K562 (cell line): Measurements from ENCODE around the gene IKBKG. TPM values are rescaled to one million over a fixed set of nuclear protein-coding genes. Genes with fewer than 3 reads are reported as not detected.

Experiments
- CXXC5 ChIP-seq: fragments of 250-450 bp; sonication (Bioruptor Pico); IDR thresholded peaks from 2 replicates; pipeline ENCODE4 v1.8.0; 2022; ENCODE audit warnings: inconsistent platforms, mild to moderate bottlenecking, moderate library complexity
- ESRRB ChIP-seq: fragments of 250-450 bp; sonication (Bioruptor Pico); IDR thresholded peaks from 2 replicates; pipeline ENCODE4 v1.5.0; 2020; ENCODE audit warnings: mild to moderate bottlenecking, moderate library complexity, borderline replicate concordance
- JUND ChIP-seq, 2 experiments: IDR thresholded peaks; 2 replicates in 1 of 2; 3 replicates in 1 of 2; pipeline ENCODE4 v1.6.1; 2011; ENCODE audit warnings: borderline replicate concordance in 2 of 2, low read depth in 2 of 2, low read length in 2 of 2, improper control_type of control experiment in 1 of 2, missing biosample characterization in 1 of 2, missing genetic modification characterization in 1 of 2, missing genetic modification reagents in 1 of 2
- KDM5B ChIP-seq: fragments of 200-600 bp; sonication (generic); IDR thresholded peaks from 2 replicates; pipeline ENCODE4 v1.6.1; 2012; ENCODE audit warnings: low read depth, mild to moderate bottlenecking, moderate library complexity, low read length, control low read depth, inconsistent platforms; ENCODE audit not compliant: insufficient replicate concordance
- NFIC ChIP-seq: fragments of 450-650 bp; IDR thresholded peaks from 2 replicates; pipeline ENCODE4 v1.6.1; 2017; ENCODE audit warnings: mild to moderate bottlenecking, inconsistent platforms
- NR2C2 ChIP-seq, 2 experiments: fragments of 200-800 bp in 1 of 2; sonication (Bioruptor generic) in 1 of 2; sonication (generic) in 1 of 2; formaldehyde crosslinking in 1 of 2; IDR thresholded peaks; 2 replicates each; pipeline versions ENCODE4 v1.6.1 to v1.8.0; 2016 to 2022; ENCODE audit warnings: mild to moderate bottlenecking in 1 of 2, missing compliant biosample characterization in 1 of 2, missing genetic modification characterization in 1 of 2, missing genetic modification reagents in 1 of 2
- PRPF4 ChIP-seq: fragments of 200-400 bp; formaldehyde crosslinking; IDR thresholded peaks from one replicate; pipeline ENCODE4 v1.6.1; 2017; ENCODE audit warnings: low read length, low read depth, mild to moderate bottlenecking; ENCODE audit not compliant: insufficient read depth, poor library complexity, severe bottlenecking
- SNIP1 ChIP-seq: fragments of 450-650 bp; IDR thresholded peaks from 2 replicates; pipeline ENCODE4 v1.7.1; 2017; ENCODE audit warnings: low read depth, mild to moderate bottlenecking
- THRAP3 ChIP-seq: fragments of 450-650 bp; IDR thresholded peaks from 2 replicates; pipeline ENCODE4 v1.6.1; 2016; ENCODE audit warnings: mild to moderate bottlenecking, inconsistent platforms, borderline replicate concordance
- ZNF12 ChIP-seq: sonication (generic); formaldehyde crosslinking; IDR thresholded peaks from 2 replicates; pipeline ENCODE4 v1.4.0; 2020; ENCODE audit warnings: mild to moderate bottlenecking, missing genetic modification reagents
- polyA plus RNA-seq, 8 experiments: library from polyadenylated mRNA; depleted of rRNA in 4 of 8; stranded (reverse) in 5 of 8; unstranded in 3 of 8; fragments of >200 nt; fragmentation: Nextera tagmentation in 2 of 8; fragmentation: Illumina TruSeq in 1 of 8; extraction: Ambion mirVana in 2 of 8; extraction: Trizol in 1 of 8; gene quantifications; 2 replicates each; pipeline versions ENCODE4 v1.2.1 to v1.2.3, GENCODE V29; 2011 to 2014; ENCODE audit warnings: inconsistent platforms in 1 of 8, missing spikeins in 1 of 8
- total RNA-seq, 7 experiments: library from RNA; depleted of rRNA in 6 of 7; stranded (reverse); fragments of >200 nt in 6 of 7; fragmentation: Illumina TruSeq in 2 of 7; extraction: Trizol in 2 of 7; gene quantifications; 2 replicates each; pipeline versions ENCODE4 v1.2.1 to v1.2.3, GENCODE V29; 2011 to 2021; ENCODE audit warnings: low replicate concordance in 1 of 7
- TF ChIP-seq, protein P1 (sequence below): fragments of 450-650 bp; IDR thresholded peaks from 2 replicates; pipeline ENCODE4 v1.6.1; 2014; ENCODE audit warnings: low read depth, mild to moderate bottlenecking, moderate library complexity, borderline replicate concordance
- TF ChIP-seq, protein P2 (sequence below): sonication (generic); formaldehyde crosslinking; IDR thresholded peaks from 2 replicates; pipeline ENCODE4 v1.9.0; 2022; ENCODE audit warnings: mild to moderate bottlenecking, missing genetic modification reagents
- TF ChIP-seq, protein P3 (sequence below): fragments of 450-650 bp; IDR thresholded peaks from 2 replicates; pipeline ENCODE4 v1.7.1; 2018; ENCODE audit warnings: mild to moderate bottlenecking, low read depth; ENCODE audit not compliant: partially characterized antibody
- TF ChIP-seq, protein P4 (sequence below): fragments of 450-650 bp; IDR thresholded peaks from 2 replicates; pipeline ENCODE4 v1.6.1; 2016

Gene IKBKG
- total and polyA plus RNA-seq, 9 of the 15 experiments (the other 6 are each of a cell fraction or from before 2014, with no cell fraction given), result 0.68 to 60.0 (median 21.9) TPM

DNA sequence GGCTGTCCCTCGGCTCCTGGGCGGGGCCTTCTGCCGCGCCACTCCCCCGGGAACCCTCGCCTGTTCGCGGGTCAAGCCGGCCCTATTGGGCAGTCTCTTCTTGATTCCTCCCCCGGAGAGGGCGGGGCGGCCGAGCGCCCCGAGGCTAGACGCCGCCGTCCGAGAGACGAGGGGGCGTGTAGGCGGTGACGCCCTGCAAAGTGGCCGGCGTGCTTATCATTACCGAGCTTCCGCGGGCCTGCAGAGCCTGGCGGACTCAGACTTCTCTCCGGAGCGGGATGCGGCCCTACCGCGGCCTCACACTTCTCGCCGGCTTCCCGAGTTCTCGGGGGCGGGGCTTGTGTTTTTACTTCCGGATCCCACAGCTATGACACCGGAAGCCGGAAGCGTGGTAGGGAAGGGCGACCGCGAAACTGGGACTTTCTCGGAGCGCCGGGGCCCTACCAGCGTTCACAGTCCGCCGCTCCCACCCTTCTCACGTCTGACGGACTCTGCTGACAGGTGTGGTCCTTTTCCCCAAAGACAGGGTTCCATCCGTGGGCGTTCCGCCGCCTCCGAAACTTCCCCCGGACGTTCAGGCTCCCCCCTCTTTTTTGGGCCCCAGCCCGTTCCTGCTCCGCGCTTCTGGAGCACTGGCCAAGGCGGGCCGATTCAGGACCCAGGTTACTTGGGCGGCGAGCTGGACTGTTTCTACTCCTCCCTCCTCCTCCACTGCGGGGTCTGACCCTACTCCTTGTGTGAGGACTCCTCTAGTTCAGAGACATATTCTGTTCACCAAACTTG, at the start of gene IKBKG (continued):
- TF ChIP-seq CXXC5 (CRISPR knock-in tag) (peak; percentile 92), NR2C2 (CRISPR knock-in tag; IDR thresholded peaks at IDR 0.05) (peak; percentile 94), NR2C2 (tag; IDR thresholded peaks at IDR 0.05) (peak; percentile 100), ZNF12 (CRISPR knock-in tag) (no peak), SNIP1 (peak; percentile 93), NFIC (peak; percentile 26; the same call in 1 of the 2 replicates), KDM5B (peak; percentile 35), PRPF4 (no peak), JUND (IDR thresholded peaks at IDR 0.05; ENCODE audit: borderline replicate concordance, low read depth, low read length) (0 out of 2 replicates have a peak, but pooled peaks have one; percentile 27), JUND (tag; IDR thresholded peaks at IDR 0.05; ENCODE audit: borderline replicate concordance, low read depth, low read length) (no peak), THRAP3 (no peak), ESRRB (CRISPR knock-in tag) (no peak)
- TF ChIP-seq, protein P1, sequence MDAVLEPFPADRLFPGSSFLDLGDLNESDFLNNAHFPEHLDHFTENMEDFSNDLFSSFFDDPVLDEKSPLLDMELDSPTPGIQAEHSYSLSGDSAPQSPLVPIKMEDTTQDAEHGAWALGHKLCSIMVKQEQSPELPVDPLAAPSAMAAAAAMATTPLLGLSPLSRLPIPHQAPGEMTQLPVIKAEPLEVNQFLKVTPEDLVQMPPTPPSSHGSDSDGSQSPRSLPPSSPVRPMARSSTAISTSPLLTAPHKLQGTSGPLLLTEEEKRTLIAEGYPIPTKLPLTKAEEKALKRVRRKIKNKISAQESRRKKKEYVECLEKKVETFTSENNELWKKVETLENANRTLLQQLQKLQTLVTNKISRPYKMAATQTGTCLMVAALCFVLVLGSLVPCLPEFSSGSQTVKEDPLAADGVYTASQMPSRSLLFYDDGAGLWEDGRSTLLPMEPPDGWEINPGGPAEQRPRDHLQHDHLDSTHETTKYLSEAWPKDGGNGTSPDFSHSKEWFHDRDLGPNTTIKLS, result peak; percentile 50; the same call in 1 of the 2 replicates
- TF ChIP-seq, protein P2, sequence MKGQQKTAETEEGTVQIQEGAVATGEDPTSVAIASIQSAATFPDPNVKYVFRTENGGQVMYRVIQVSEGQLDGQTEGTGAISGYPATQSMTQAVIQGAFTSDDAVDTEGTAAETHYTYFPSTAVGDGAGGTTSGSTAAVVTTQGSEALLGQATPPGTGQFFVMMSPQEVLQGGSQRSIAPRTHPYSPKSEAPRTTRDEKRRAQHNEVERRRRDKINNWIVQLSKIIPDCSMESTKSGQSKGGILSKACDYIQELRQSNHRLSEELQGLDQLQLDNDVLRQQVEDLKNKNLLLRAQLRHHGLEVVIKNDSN (CRISPR knock-in tag), result no peak
- TF ChIP-seq, protein P3, sequence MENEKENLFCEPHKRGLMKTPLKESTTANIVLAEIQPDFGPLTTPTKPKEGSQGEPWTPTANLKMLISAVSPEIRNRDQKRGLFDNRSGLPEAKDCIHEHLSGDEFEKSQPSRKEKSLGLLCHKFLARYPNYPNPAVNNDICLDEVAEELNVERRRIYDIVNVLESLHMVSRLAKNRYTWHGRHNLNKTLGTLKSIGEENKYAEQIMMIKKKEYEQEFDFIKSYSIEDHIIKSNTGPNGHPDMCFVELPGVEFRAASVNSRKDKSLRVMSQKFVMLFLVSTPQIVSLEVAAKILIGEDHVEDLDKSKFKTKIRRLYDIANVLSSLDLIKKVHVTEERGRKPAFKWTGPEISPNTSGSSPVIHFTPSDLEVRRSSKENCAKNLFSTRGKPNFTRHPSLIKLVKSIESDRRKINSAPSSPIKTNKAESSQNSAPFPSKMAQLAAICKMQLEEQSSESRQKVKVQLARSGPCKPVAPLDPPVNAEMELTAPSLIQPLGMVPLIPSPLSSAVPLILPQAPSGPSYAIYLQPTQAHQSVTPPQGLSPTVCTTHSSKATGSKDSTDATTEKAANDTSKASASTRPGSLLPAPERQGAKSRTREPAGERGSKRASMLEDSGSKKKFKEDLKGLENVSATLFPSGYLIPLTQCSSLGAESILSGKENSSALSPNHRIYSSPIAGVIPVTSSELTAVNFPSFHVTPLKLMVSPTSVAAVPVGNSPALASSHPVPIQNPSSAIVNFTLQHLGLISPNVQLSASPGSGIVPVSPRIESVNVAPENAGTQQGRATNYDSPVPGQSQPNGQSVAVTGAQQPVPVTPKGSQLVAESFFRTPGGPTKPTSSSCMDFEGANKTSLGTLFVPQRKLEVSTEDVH, result peak; percentile 98
- TF ChIP-seq, protein P4, sequence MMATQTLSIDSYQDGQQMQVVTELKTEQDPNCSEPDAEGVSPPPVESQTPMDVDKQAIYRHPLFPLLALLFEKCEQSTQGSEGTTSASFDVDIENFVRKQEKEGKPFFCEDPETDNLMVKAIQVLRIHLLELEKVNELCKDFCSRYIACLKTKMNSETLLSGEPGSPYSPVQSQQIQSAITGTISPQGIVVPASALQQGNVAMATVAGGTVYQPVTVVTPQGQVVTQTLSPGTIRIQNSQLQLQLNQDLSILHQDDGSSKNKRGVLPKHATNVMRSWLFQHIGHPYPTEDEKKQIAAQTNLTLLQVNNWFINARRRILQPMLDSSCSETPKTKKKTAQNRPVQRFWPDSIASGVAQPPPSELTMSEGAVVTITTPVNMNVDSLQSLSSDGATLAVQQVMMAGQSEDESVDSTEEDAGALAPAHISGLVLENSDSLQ, result peak; percentile 36
